Caki2 (cell line): ENCODE measurements around the gene VPS8. TPM values are rescaled to one million over a fixed set of nuclear protein-coding genes. Genes with fewer than 3 reads are reported as not detected.
"Not testable (repeated sequence)": the region's sequence is repeated elsewhere in the genome, so short reads cannot be mapped to it uniquely, and the experiment has no call there.

ENCODE experiments used
- DNase-seq: peaks from one replicate; pipeline ENCODE4 v3.0.0-alpha.2; 2015; ENCODE audit warnings: low read depth
- in situ Hi-C: cut with HindIII; loops from 2 replicates; pipeline ENCODE4 v1.10.0; 2016; ENCODE audit warnings: low sequenced_read_pairs, low pct_unique_long_range_greater_than_20kb, mixed read lengths
- total RNA-seq: library from RNA; depleted of rRNA; stranded (reverse); fragments of >200 nt; shearing (Covaris generic); gene quantifications from 2 replicates; pipeline ENCODE4 v1.2.3, GENCODE V29; 2014; ENCODE audit warnings: low replicate concordance

Gene VPS8
- total RNA-seq, 1 experiment from 2014 or later, result 62.8 TPM

DNA sequence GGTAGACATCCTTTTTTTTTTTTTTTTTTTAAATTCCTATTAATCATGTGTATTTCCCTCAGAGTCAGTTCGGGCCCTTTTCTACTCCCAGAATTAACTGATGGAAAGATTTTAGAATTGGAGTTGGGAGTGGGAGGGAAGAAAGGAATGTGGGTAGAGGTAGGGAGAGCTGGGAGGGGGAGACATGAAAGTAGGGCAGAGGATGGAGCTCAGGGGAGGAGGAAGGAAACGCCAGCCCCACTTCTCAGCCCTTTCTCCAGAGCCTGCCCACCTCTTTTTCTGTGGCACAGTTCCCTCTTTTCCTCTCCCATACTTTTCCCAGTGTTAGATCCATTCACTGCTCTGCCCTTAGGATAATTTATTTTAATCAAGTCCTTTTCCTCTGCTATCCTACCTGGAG, 129.4 kb downstream of the VPS8 start:
- in situ Hi-C loops, result no loop called here
- no peak for DNase-seq

DNA sequence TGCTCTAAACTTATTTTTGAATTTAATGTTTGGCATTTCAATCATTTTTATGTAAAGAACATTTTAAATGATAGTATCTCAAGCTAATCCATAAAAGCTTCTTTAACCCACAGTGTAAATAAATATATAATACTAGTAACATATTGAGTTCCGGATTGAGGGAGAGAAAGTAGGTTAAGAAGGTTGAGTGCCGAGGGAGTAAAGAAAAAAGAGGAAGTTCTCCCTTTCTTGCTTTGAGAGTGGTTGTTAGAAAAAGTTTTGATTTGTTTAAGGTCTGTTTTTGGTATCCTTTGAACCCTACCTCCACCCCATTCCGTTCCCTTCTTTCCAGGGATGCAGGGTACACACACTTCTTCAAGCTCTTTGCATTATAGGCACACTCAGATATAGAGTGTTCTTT, 130.8 kb downstream of the VPS8 start:
- no peak for DNase-seq
- in situ Hi-C loops, result no loop called here

DNA sequence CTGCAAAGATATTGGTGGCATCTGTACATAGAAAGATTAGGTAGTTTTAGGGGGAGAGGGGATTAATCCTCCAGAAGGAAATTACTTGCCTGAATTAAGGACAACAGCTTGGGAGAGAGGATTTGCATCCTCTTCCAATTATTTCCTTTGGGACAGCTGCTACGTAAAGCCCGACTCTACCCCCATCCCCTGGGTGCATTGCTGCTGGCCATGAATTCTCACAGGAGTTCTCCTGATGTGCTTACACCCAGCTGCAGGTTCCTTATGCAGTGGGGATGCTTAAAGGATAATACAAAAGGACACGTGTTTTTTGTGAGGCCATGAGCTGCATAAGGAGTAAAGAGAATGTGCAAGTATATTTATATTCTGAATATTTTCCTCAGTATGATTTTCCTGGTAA, 132.3 kb downstream of the VPS8 start:
- in situ Hi-C loops, result no loop called here
- DNase-seq, result no peak

DNA sequence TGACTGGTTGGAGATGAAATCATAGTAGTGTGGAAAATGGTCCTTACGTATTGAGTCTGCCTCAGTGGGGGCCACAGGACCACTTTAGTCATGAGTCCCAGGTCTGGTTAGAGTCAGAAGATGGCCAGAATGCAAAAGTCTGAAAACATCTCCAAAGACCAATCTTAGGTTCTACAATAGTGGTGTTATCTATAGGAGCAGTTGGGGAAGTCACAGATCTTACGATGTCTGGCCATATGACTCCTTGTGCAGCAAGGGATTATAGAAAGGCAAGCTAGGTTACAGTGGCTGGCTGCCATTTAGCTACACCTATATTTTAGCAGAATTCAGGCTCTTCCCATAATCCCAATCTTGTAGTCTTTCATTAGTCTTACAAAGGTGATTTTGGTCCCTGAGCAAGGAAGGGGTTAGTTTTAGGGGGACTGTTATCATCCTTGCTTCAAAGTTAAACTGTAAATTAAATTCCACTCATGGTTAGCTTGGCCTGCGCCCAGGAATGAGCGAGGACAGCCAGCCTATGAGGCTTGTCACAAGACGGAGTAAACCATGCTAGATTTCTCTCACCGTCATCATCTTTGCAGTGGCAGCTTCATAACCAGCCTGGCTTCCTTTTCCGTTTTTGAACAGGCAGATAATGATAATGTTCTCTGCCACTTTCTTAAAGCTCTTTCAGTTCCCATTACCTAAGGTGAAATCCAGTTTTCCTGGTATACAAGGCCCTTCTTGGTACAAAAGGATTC, 134.1 kb downstream of the VPS8 start:
- DNase-seq, result no peak
- in situ Hi-C loops, result no loop called here

DNA sequence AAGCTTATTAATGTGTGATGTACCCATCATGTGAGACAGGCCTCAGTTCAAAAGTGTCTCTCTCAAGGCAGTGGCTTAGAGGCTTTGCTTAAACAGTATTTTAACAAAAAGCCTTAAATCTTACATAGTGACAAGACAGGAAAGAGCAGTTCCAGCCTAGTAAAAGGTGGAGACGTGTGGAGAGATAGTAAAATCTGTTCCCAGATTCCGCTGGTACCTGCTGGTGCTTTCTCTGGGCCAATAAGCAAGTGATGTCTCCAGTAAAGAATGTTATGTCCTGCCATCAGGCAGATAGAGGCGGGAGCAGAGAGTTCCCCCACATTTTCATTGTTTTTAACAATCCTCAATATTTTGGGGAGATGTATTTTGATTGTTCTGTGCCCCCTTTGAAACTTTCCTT, 135.0 kb downstream of the VPS8 start:
- DNase-seq, result no peak
- in situ Hi-C loops, result no loop called here

DNA sequence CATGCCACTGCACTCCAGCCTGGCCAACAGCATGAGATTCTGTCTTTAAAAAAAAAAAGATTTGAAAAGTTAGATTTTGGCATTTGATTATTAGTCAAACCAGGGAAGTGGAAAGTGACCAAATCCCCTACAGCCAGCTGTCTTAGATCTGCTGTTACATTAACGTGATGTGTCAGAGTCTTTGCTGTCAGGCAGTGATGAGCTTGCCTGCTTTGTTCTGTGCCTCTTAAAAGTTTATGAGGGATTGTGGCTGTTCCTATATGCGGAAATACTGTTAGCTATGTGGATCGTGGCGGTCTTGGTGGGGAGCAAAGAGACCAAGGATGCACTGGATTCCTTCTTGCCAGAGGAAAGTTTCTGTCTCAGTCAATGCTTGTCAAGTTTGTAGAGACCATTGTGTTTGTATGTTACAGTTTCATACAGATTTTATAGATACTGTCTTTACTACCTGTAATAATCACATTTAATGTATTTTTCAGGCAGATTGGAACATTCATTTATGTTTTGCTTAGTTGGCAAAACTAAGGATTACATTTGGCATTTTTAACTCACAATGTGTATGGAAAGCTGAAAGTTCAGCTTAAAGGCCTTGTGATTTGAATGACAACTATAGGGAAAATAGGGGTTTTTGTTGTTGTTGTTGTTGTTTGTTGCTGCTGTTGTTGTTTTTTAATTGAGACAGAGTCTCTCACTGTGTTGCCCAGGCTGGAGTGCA, 137.4 kb downstream of the VPS8 start:
- DNase-seq, result no peak
- in situ Hi-C loops, result no loop called here

DNA sequence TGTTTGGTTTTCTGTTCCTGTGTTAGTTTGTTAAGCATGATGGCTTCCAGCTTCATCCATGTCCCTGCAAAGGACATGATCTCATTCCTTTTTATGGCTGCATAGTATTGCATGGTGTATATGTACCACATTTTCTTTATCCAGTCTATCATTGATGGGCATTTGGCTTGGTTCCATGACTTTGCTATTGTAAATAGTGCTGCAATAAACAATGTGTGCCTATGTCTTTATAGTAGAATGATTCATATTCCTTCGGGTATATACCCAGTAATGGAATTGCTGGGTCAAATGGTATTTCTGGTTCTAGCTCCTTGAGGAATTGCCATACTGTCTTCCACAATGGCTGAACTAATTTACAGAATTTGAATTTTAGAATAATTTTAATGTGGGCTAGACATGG, 138.8 kb downstream of the VPS8 start:
- in situ Hi-C loops, DNase-seq: not testable (repeated sequence)

DNA sequence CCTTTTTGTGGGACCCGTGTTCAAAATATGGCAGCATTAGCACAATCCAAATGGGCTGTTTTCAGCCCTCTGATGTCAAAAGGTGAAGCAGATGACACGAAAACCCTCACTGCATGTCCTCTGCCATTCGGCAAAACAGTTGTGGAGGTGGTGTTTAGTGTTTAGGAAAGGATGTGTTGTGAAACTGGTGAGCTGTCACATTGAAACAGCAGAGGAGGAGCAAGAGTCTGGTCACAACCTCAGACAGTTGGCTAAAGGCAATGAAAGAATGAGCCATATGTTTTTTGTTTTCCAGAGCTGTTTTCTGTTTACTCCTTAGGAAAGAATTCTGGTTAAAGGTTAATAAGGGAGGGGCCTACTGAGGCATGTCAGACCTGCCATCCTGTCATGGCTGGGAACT, 140.7 kb downstream of the VPS8 start:
- no peak for DNase-seq
- in situ Hi-C loops, result no loop called here

DNA sequence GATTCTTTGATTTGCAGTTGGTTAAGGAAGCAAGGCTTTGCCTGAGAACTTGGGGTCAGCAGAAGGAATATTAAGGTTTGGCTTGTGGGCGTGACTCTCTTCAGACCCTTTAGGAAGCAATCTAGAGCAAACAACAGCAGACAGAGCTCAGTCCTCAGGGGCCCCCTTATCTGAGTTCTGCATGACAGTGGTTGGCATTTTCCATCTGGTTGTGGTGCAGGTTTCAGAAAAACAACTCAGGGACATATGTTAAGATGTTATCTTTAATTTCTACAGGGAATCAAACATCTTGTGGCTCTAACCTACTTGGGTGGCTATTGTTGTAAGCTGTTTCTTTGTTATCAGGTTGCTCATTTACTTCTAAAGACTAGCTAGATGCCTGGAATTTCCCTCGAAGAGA, 141.4 kb downstream of the VPS8 start:
- DNase-seq, result no peak
- in situ Hi-C loops, result no loop called here

DNA sequence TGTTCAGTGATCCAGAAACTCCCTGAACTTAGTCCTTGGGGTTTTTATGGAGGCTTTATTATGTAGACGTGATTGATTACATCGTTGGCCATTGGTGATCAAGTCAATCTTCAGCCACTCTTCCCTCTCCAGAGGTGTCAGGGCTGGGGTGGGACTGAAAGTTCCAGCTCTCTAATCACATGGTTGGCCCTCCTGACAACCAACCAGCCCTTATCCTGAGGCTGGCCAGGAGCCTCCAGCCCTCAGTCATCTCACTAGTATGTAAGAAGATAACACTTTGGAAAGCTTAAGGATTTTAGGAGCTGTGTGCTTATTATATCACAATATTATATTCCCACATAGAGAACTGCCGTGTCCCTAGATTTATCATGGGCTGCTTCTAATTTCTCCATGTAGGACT, 142.3 kb downstream of the VPS8 start:
- DNase-seq, result no peak
- in situ Hi-C loops, result no loop called here

DNA sequence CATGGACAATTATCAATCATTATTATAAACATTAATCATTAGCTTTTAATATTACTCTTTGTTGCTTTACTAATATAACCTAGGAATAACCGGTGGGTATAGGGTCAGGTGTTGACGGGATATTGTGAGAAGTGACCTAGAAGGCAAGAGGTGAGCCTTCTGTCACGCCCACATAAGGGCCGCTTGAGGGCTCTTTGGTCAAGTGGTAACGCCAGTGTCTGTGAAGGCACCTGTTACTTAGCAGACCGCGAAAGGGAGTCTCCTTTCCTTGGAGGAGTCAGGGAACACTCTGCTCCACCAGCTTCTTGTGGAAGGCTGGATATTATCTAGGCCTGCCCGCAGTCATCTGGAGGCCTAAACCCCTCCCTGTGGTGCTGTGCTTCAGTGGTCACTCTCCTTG, 142.9 kb downstream of the VPS8 start:
- in situ Hi-C loops, DNase-seq: not testable (repeated sequence)

DNA sequence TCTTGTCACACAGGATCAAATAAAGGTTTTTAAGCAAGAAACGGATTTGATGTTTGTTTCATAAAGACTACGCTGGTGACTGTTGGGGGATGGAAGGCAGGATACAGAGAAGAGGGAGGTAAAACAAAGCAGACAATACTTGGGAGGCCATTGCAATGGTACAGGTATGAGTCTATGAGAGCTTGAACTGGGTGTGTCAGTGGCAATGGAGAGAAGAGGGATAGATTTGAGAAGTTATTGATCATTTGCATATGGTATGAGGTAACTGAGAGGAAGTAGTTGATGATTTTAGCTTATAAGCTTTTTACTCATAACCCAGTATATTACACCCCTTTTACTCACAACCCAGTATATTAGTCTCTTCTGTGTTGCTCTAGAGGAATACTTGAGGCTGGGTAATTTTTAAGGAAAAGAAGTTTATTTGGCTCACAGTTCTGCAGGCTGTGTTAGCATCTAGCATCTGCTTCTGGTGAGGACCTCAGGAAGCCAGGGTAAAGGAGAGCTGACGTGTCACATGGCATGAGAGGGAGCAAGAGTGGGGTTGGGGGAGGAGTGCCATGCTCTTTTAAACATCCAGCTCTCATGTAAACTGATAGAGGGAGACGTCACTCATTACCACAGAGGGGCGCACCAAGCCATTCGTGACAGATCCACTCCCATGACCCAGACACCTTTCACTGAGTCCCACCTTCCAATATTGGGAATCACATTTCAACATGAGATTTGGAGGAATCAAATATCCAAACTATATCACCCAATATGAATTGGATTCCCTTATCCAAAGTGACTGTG, 153.9 kb downstream of the VPS8 start:
- DNase-seq, result no peak
- in situ Hi-C loops, result no loop called here

DNA sequence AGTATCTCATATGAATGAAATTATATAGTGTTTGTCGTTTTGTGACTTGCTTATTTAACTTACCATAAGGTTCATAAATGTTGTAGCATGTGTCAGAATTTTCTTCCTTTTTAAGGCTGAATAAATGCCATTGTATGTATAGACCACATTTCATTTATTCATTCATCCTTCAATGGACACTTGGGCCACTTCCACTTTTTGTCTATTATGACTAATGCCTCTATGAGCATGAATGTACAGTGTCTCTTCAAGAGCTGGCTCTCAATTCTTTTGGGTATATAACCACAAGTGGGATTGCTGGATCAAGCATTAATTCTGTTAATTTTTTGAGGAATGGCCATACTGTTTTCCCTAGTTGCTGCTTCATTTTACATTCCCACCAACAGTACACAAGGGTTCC, 156.1 kb downstream of the VPS8 start:
- no peak for DNase-seq
- in situ Hi-C loops, result no loop called here

DNA sequence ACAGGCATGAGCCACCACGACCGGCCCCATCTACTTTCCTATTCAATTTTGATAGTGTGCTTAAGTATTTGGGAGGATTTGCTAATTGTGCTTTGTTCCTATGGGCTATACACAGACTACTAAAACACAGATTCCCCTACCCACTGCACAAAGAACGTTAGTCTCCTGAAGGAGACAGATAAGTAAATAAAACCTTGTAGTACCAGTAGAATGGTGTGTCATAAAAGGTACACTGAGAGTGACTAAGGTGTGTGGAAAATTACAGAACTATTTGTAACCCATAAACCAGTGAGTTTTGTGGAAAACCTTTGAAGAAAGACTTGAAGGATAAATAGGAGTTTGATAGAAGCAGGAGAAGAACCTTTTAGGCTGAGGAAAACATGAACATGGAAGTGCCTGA, 158.2 kb downstream of the VPS8 start:
- no peak for DNase-seq
- in situ Hi-C loops, result no loop called here

DNA sequence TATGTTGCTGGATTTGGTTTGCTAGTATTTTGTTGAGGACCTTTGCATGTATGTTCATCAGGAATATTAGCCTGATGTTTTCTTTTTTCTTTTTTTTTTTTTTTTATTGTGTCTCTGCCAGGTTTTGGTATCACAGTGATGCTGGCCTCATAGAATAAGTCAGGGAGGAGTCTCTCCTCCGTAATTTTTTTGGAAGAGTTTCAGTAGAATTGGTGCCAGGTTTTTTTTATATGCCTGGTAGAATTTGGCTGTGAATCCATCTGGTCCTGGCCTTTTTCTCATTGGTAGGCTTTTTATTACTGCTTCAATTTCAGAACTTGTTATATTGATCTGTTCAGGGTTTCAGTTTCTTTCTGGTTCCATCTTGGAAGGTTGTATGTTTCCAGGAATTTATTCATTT, 165.8 kb downstream of the VPS8 start:
- DNase-seq, result no peak
- in situ Hi-C loops, result no loop called here

DNA sequence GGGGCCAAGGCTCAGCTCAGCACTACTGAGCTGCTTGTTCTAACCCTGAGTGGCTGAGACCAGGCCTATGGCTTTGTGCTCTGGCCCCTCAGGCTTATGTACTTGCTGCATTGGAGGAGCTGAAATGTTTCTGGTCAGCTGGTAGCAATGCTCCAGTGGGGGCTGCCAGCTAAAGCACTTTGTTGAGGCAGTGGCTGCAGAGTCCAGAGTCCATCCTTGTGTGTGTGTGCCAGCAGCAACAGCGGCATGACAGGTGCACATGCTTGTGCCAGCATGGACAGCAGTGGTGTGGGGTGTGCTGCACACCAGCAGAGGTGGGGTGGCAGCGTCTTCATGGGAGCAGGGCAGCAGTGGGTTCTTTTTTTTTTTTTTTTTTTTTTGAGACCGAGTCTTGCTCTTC, 169.1 kb downstream of the VPS8 start:
- no peak for DNase-seq
- in situ Hi-C loops, result no loop called here

DNA sequence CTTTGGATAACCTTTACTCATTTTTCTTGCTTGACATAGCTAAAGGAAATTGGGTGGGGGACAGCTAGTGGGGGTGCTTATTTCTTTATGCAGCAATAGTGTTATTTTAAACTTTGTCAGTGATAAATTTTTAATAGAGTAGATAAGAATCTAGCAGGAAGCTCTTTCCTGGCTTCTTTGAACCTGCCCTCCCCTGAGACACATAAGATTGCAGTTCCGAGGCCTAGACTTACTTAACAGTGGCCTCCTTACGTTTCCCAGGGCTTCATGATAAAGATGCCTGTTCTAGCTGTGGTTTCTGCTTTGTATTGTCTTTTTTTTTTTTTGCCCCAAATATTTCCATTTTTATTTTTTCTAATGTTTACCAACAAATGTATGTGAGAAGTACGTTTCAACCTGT, 170.1 kb downstream of the VPS8 start:
- DNase-seq, result no peak
- in situ Hi-C loops, result no loop called here

DNA sequence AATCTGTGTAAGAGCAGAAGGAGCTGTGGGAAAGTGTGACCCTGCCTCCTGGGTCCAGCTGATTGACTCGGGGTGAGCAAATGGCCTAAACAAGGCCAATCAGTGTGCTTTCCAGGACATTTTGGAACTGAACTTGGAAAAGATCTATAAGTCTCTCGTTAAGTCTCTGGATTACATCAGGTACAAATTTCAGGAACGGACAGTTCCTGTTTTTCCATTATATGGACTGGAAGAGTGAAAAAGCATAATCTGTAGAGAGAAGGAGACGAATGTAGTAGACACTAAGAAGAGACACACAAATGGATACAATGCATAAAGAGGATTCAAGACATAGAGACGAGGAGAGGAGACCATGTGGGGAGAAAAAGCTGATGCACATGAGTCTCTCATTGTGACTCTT, 173.6 kb downstream of the VPS8 start:
- in situ Hi-C loops, result no loop called here
- no peak for DNase-seq

DNA sequence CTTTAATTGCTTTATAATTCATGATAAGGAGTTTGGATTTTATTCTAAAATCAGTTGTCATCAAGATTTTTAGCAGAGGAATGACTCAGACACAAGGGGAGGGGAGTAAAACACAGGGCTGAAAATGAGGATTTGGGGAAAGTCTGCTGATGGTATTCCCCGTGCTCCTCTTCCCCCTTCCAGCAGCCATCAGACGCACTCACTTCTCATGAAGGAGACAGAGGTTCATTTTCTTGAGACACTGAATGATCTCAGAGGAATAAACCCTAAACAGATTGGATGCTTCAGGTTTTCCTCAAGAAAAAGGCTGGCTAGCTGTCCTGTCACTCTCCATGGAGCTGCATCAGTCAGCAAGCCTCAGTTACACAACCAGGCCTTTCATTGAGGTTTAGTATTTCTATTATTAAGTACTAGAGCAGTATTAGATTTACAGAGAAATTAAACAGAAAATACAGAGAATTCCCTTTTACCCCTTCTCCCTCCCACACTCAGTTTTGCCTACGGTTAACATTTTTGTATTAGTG, 174.5 kb downstream of the VPS8 start:
- no peak for DNase-seq
- in situ Hi-C loops, result no loop called here
